HL-60/S4 treated with retinoic acid at 250 ng/mL for 4 days and 3 days (cell line): ENCODE results near the gene ITFG1.
"Not testable (repeated sequence)": the region's sequence is repeated elsewhere in the genome, so short reads cannot be mapped to it uniquely, and the experiment has no call there.

ENCODE experiments used
- in situ Hi-C: fragments of 300-500 bp; cut with MboI; formaldehyde crosslinking; loops from 2 replicates; pipeline ENCODE4 v1.7.0; 2022; ENCODE audit warnings: low sequenced_read_pairs

Gene ITFG1

DNA sequence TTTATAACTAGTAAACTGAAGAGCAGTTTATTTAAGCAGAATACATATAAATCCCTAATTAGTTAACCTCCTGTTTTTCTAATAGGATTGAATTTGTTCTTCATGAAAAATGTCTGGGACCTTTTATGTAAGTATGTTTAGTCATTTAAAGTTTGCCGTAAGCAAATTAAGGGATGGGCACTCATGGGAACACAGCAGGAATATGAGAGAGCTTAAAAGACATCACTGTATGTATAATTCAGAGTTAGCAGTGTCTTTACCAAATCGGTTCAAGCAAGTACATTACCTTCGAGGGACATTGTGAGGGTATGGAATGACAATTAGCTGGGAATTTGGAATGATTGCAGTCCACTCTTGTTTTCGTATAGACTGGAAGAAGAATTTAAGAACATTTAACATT lies 299.4 kb downstream of the ITFG1 start:
- in situ Hi-C loops = no loop called here

DNA sequence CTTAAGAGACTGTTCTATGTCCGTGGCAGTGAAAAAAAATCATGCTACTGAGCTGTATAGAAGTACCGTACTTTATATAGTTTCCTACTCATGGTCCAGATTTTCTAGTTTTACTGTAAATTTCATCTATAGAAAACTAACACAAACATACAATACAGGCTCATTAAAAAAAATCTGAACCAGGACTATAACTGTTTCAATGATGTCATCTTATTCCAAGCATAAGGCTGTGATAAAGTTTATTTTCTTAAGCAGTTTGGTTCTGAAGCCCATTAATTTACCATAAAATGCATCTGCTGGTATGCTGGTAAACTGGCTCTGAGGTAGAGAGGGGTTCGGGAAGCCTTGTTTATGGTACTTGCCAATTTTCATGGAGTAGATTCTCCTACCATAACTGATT lies 300.4 kb downstream of the ITFG1 start:
- in situ Hi-C loops = no loop called here

DNA sequence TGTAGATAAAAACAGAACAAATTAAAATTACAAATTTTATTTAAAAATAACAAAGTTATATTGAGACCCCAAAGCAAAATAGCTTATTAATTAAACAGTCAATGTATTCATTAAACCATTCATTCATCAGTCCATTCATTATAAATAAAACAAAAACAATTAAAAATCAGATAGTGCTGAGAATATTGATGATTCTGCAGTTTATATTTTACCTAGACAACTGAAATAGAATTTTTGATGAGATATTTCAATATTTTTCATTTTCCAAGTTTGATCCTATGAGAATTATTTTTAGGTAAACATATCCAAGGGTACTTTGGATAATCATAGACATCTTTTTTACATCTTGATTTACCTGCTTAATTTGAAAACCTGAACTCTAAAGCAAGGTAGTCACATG lies 301.9 kb downstream of the ITFG1 start:
- in situ Hi-C loops = no loop called here

DNA sequence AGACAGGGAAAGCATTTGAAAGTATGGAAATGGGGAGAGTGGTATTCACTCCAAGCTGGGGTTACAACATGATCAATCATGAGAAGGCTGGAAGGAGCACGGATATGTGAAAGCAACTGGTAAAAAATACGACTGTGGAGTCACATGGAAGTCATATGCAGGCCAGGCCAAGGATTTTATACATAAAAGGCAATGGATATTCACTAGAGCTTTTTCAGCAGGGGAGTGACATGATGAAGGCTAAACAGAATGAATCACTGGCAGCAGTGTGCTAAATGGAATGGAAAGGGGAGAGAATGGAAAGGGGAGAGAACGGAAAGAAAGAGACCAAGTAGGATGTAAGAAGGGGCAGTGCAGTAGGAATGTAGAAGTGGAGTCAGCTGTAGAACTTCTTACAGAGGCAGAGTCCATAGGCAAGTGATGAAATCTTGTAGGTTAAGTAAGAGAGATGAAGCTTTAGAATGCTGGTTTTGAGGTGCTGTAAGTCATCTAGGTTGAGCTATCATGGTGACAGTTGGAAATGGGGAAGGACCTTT lies 304.1 kb downstream of the ITFG1 start:
- in situ Hi-C loops = no loop called here

DNA sequence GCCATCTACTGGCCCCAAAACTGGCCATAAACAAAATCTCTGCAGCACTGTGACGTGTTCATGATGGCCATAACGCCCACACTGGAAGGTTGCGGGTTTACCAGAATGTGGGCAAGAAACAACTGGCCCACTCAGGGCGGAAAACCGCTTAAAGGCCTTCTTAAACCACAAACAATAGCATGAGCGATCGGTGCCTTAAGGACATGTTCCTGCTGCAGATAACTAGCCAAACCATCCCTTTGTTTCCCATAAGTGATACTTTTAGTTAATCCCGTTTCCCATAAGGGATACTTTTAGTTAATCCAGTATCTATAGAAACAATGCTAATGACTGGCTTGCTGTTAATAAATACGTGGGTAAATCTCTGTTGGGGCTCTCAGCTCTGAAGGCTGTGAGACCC lies 308.4 kb downstream of the ITFG1 start:
- in situ Hi-C loops = not testable (repeated sequence)

DNA sequence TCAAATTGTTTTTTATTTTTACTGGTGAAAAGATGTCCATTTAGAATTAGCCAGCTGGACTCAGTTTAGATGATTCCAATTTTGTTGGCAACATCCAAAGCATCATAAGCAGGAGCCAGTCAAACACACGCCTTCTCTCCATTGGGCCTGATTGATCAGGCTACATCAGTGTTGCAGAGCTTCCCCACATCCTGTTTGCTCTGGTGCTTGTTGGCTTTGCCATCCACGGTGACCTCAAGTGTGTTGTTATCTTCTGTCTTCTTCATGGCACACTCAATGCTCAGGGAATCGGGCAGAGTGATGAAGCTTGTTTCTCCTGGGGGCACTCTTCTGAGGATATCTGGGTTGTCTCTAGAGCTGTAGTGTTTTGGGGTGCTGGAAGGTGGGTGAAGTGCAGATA lies 310.8 kb downstream of the ITFG1 start:
- in situ Hi-C loops = no loop called here

DNA sequence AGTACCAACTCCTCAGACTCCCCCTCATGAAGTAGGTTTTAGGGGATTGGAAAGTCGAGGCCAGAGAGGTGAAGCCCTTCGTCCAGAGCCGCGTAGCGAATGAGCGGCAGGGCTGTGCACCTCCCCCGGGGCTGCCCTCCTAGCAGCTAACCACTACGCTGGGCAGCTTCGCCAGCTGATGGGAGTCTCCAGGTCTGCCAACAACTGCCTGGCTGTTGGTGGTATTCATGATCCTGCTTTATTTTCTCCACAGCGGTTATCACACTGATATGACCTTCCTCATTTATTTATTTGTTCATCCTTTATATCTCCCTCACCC lies 316.3 kb downstream of the ITFG1 start:
- in situ Hi-C loops = loop anchor here (25.0 kb wide), 1 partner anchor 1018 kb away; the partner anchor contains the start of gene ABCC12

DNA sequence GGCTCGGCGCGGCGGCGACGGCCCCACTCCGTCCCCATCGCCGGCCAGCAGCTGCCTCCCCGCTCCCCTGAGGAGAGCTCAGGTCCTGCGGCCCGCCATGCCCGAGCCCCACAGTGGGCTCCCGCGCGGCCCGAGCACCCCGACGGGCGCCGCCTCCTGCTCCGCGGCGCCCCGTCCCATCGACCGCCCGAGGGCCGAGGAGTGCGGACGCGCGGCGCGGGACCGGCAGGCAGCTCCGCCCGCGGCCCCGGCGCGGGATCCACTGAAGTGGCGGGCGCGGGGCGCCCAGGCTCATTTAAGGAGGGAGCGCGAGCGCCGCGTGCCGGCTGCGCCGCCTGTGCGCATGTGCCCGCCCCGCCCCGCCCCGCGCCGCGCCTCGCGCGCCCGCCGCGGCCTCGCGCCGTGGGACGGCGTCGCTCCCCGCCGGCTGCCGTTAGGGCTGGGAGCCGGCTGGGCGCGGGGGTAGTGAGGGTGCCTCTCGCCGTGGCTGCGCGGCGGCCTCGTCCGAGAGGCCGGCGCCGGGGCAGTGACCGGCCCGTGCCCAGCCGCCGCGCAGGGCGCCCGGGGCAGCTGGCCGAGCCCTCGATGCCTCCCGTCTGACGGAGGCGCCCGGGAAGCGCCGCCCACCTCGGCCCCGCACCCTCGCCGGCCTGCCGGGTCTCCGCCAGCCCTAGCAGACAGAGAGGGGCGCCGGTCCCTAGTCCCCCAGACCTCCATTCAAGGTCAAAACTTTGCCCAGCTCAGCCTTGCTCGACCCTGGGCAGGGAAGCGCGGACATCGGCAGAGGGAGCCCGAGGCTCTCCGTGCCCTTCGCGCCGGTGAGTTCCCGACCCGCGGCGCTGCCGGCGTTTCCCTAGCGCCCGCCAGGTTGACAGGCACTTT lies 316.9 kb downstream of the ITFG1 start, which contains the start of gene NETO2:
Gene NETO2, minus strand, starts transcription at position 269 of the 882 bp plus-strand sequence. CDS start 333 bp downstream, outside the sequence.
- in situ Hi-C loops = loop anchor here (25.0 kb wide), 1 partner anchor 1018 kb away; the partner anchor contains the start of gene ABCC12

DNA sequence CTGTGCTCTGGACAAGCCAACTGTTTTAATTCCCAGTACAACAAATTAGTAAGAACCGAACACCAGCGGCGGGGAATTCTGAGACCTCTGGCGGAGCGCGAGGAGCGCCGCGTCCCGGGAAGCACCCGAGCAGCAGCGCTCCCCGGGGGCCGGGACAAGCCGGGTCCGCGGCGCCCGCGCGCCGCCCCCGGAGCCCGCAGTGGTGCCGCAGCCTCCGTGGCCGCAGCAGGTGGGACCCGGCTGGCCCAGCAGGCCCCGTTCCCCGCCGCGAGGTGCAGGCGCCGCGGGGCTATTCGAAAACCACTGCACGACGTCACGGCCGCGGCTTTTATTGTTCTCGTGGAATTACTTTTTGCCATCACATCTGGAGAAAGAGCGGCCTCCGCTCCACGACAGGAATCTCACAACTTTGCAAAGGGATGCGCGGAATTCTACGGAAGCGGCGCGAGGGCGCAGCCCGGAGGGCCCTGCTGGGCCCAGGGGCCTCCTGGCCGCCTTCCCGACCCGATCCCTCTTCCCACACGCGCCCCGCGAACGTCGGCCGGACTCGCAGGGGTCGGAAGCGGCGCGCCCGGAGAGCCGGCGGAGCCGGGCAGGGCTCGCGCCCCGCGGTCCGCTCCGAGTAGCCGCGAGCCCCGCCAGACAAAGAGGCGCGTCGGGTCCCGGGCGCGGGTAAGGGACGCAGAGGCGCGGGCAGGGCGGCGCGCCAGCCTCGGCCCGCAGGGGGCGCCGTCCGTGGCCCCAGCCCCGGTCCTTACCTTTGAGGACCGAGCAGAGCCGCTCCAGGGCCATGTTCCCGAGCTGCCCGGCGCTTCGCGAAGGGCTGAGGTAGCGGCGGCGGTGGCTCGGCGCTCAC lies 317.8 kb downstream of the ITFG1 start:
- in situ Hi-C loops = loop anchor here (25.0 kb wide), 1 partner anchor 1019 kb away; the partner anchor contains the start of gene ABCC12

DNA sequence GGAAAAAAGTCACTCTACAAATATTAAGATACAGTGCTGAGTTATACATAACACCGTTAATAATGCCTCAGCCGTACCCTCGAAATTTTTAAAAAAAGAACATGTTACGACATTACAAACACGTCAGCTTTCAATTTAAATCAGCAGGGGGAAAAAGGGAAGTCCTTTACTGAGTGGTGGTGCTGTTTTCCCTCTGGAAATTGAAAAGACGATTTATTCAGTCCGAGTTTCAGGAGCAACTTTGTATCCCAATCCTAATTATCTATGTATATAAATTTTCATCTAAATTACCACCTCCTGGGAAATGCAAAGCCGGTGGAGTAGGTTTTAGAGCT lies 318.4 kb downstream of the ITFG1 start:
- in situ Hi-C loops = loop anchor here (25.0 kb wide), 1 partner anchor 1020 kb away; the partner anchor contains the start of gene ABCC12

DNA sequence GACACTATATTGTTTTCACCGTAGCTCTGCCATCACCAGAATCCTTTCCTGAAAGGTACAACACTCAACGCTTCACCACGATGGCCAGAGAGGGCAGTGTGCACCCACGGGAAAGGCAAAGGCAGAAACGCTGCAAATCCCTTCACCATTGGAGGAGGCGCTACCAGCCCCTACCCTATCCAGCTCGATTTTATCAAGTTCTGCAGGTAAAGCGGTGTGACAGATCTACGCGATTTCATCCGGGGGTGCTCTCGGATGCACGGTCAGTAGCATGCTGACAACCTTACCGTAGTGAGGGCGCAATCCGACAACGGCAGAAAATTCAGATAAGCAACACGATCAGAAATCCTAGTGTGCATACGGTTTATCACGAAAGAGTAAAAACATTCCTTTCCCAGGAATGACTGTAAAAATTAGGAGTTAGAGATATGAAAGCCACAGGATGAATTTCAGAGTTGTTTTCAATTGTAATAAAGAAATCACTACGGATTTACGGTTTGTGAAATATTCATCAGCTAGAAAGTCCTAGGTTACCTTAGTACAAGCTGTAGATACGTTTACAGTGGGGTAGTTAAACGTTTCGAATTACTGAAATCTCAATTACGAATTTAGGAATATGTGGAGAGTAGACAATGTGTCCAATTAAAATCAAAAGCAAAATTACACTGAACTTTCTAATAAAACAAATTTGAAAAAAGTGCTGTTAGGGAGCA lies 318.9 kb downstream of the ITFG1 start:
- in situ Hi-C loops = loop anchor here (25.0 kb wide), 1 partner anchor 1020 kb away; the partner anchor contains the start of gene ABCC12

DNA sequence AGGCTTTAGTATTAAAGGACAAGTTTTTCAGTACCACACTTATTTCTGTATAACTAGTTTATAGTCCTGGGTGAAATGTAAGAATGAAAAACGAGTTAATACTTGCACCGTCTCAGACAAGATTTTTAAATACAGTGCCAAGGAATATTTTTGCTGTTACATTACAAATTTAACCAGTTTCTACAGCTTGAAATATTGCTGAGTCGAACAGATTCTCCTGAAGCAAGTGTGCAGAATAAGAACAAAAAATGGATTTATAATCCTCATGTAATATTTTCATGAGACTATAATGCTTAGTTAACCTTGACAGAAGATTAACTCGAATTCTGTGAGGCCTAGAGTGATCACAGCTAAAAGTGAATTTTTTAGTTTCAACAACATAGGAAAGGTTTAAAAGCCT lies 320.2 kb downstream of the ITFG1 start:
- in situ Hi-C loops = loop anchor here (25.0 kb wide), 1 partner anchor 1022 kb away; the partner anchor contains the start of gene ABCC12

DNA sequence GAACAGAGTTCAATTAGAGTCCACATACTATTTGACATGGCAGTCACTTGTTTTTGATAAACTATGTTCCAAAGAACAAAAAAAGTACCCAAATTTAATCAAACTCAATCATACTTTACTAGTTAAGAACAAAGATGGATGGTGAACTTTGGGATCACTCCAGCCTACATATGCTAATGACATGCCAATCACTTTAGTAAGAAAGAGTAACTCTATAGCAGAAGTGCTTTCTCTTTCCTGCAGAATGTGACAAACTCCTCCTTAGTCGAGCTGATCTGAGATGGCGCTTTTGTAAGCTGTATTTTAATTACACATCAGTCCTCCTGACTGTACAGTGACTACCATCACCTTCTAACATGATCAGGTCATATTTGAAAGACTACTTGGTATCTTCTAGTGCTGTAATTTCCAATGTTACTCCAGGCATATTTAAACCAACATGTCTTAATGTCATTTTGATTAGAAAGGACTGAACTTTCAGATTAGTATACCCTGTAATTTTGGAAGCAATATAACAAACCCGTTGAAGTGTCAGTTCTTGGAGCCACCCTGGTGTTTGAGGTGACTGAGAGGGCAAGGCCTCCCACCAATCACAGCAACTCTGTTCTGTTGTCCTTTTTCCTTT lies 321.2 kb downstream of the ITFG1 start:
- in situ Hi-C loops = loop anchor here (25.0 kb wide), 1 partner anchor 1023 kb away; the partner anchor contains the start of gene ABCC12

DNA sequence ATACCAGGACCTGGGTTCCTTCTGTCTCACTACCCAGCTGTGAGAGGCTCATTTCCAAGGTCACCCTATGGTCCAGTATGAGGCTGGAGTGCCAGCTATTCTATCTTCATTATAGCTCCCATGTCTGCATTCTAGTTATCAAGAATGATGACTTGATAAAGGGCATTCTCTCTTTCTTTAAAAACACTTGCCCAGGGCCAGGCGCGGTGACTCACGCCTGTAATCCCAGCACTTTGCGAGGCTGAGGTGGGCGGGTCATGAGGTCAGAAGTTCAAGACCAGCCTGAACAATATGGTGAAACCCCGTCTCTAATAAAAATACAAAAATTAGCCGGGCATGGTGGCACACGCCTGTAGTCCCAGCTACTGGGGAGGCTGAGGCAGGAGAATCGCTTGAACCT lies 322.9 kb downstream of the ITFG1 start:
- in situ Hi-C loops = loop anchor here (25.0 kb wide), 1 partner anchor 1024 kb away; the partner anchor contains the start of gene ABCC12

DNA sequence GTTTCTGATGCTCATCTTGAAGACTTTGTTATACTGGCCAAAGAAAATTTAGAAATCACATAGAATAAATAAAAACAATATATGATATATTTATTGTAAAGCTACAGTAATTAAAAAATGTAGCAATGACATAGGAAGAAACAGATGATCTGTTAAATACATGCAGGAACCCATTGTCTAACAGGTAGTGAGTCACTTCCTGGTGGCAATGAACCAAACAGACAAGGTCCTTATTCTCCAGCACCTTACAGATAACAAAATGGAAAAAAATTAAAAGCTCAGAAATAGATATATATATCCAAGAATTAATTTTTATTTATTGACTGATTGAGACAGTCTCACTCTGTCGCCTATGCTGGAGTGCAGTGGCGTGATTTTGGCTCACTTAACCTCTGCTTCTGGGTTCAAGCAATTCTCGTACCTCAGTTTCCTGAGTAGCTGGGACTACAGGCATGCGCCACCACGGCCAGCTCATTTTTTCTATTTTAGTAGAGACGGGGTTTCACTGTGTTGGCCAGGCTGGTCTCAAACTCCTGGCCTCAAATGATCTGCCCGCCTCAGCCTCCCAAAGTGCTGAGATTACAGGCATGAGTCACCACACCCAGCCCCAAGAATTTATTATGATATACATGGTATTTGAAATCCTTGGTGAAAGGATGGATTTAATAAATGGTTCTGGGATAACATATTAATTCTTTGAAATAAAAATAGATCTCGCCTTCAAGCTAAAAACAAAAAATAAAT lies 324.6 kb downstream of the ITFG1 start:
- in situ Hi-C loops = loop anchor here (25.0 kb wide), 1 partner anchor 1026 kb away; the partner anchor contains the start of gene ABCC12

DNA sequence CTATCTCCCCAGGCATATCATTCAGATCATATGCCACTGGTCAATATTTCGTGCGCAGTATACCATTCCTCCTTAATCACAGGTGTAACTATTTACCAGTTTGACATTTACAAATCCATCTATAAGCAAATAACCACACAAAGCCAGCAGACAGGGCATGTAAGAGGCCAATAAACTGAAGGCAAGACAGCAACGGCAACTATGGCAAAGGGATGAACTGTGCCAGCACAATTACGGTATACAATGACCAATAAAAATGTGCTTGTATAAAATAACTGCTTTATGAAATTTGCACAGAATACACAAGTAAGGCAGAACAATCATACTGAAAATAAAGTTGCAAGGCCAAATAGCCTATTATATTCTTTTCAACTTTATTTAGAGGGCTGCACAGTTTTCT lies 326.3 kb downstream of the ITFG1 start:
- in situ Hi-C loops = loop anchor here (25.0 kb wide), 1 partner anchor 1028 kb away; the partner anchor contains the start of gene ABCC12

DNA sequence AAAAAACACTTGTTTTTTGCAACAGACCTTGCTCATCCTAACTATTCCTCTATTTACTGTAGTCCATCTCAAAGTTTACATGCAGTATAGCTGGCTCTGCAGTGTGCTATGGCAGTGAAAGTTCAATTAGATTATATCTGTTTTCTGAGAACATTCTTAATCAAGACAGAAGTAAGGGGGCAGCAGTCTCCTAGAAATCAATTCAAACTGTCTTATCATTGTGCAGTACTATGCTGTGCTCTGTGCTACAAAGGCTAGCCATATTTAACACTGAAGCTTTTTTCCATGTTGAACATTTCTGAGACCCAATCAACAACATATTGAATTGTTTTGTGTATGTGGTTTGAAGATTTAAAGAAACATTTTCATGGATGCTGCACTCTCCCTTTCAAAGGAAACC lies 328.6 kb downstream of the ITFG1 start:
- in situ Hi-C loops = loop anchor here (25.0 kb wide), 1 partner anchor 1030 kb away; the partner anchor contains the start of gene ABCC12

DNA sequence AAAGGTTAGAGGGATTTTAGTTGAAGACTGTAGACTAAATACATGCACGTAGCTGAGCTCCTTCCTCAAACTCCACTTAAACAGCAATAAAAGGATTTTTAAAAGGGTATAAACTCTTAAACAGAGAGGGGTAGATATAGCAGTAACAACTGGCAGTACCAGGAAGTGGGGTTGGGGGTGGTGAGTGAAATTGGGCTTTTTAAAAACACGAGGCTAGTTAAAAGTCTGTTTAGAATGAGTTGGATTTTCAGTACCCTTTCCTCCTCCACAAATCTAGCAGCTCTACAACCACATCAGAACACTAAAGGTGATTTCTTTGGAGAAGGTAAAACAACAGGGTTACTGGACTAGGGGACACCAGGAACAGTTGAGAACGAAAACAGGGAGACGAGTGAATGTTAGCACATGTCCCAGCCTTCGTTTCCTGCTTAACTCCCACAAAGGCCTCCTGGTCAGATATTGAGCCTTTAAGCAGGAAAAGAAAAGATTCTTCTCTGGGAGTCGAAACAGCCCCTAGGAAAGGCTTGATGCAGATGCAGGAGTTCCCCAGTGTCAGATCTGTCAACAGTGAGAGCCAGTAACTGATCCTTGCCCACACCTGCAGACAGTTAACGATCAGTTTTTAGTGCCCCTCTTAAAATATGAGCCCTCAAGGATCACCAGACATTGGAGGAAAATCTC lies 331.0 kb downstream of the ITFG1 start:
- in situ Hi-C loops = loop anchor here (25.0 kb wide), 1 partner anchor 1032 kb away; the partner anchor contains the start of gene ABCC12
